K562 (cell line): ENCODE measurements around the gene RHOF. TPM values are rescaled to one million over a fixed set of nuclear protein-coding genes. Genes with fewer than 3 reads are reported as not detected.
A peak's percentile ranks its signal among the peaks of the same experiment; 100 is the strongest.

Source experiments
- CHD2 ChIP-seq: IDR thresholded peaks from 2 replicates; pipeline ENCODE4 v1.6.1; 2011; ENCODE audit warnings: low read depth, low read length
- CREBBP ChIP-seq: IDR thresholded peaks from one replicate; pipeline ENCODE4 v1.6.1; 2012; ENCODE audit warnings: low read depth, mild to moderate bottlenecking, control low read depth, inconsistent platforms, low read length
- EP400 ChIP-seq: fragments of 450-650 bp; IDR thresholded peaks from 2 replicates; pipeline ENCODE4 v1.6.1; 2017; ENCODE audit warnings: antibody characterized with exemption, mild to moderate bottlenecking, moderate library complexity
- FIP1L1 ChIP-seq: fragments of 200-400 bp; formaldehyde crosslinking; IDR thresholded peaks from 2 replicates; pipeline ENCODE4 v1.6.1; 2018; ENCODE audit warnings: mild to moderate bottlenecking, low read depth, low read length; ENCODE audit not compliant: poor library complexity, severe bottlenecking
- FOXK1 ChIP-seq: sonication (generic); formaldehyde crosslinking; IDR thresholded peaks from 2 replicates; pipeline ENCODE4 v1.8.0; 2022; ENCODE audit warnings: missing genetic modification reagents, mild to moderate bottlenecking, borderline replicate concordance
- GATAD2B ChIP-seq: fragments of 450-650 bp; IDR thresholded peaks from 2 replicates; pipeline ENCODE4 v1.6.1; 2017; ENCODE audit warnings: mild to moderate bottlenecking, borderline replicate concordance
- MTA3 ChIP-seq: fragments of 450-650 bp; formaldehyde crosslinking; IDR thresholded peaks from 2 replicates; pipeline ENCODE4 v1.6.1; 2017; ENCODE audit warnings: mild to moderate bottlenecking, borderline replicate concordance
- RBFOX2 ChIP-seq: fragments of 200-400 bp; formaldehyde crosslinking; IDR thresholded peaks from 2 replicates; pipeline ENCODE4 v1.6.1; 2017; ENCODE audit warnings: low read depth, mild to moderate bottlenecking, low read length, moderate library complexity
- SMARCA4 ChIP-seq: fragments of 450-650 bp; IDR thresholded peaks from 2 replicates; pipeline ENCODE4 v1.6.1; 2016
- SRF ChIP-seq, 2 experiments: fragments of 250-450, 450-650 bp in 1 of 2; sonication (Bioruptor Pico) in 1 of 2; sonication (generic) in 1 of 2; formaldehyde crosslinking; IDR thresholded peaks; 2 replicates each; pipeline versions ENCODE4 v1.5.0 to v1.5.1; 2020 to 2022; ENCODE audit warnings: mild to moderate bottlenecking in 1 of 2, missing genetic modification reagents in 1 of 2
- SRSF1 ChIP-seq: fragments of 200-400 bp; formaldehyde crosslinking; IDR thresholded peaks from 2 replicates; pipeline ENCODE4 v1.6.1; 2017; ENCODE audit warnings: mild to moderate bottlenecking, low read depth, low read length, moderate library complexity
- SUPT5H ChIP-seq: fragments of 450-650 bp; IDR thresholded peaks from 2 replicates; pipeline ENCODE4 v1.6.1; 2016
- TAF9B ChIP-seq: fragments of 450-650 bp; IDR thresholded peaks from 2 replicates; pipeline ENCODE4 v1.6.1; 2018; ENCODE audit warnings: mild to moderate bottlenecking; ENCODE audit not compliant: partially characterized antibody
- ZBTB7A ChIP-seq: IDR thresholded peaks from 2 replicates; pipeline ENCODE4 v1.6.1; 2011; ENCODE audit warnings: low read depth, mild to moderate bottlenecking, low read length, moderate library complexity, borderline replicate concordance; ENCODE audit not compliant: control insufficient read depth
- ZKSCAN3 ChIP-seq: fragments of 250-450 bp; sonication (Bioruptor Pico); IDR thresholded peaks from 2 replicates; pipeline ENCODE4 v1.4.0; 2020
- ZNF263 ChIP-seq: sonication (generic); formaldehyde crosslinking; IDR thresholded peaks from 2 replicates; pipeline ENCODE4 v1.8.0; 2022; ENCODE audit warnings: mild to moderate bottlenecking, missing genetic modification reagents, borderline replicate concordance
- ZNF592 ChIP-seq: fragments of 450-650 bp; IDR thresholded peaks from 2 replicates; pipeline ENCODE4 v1.6.1; 2017; ENCODE audit warnings: antibody characterized with exemption, mild to moderate bottlenecking
- ZNF707 ChIP-seq: fragments of 250-450 bp; sonication (Bioruptor Pico); conservative IDR thresholded peaks from 2 replicates; pipeline ENCODE4 v1.8.0; 2022; ENCODE audit warnings: inconsistent platforms, mild to moderate bottlenecking, moderate library complexity
- polyA plus RNA-seq, 8 experiments: library from polyadenylated mRNA; depleted of rRNA in 4 of 8; stranded (reverse) in 5 of 8; unstranded in 3 of 8; fragments of >200 nt; fragmentation: Nextera tagmentation in 2 of 8; fragmentation: Illumina TruSeq in 1 of 8; extraction: Ambion mirVana in 2 of 8; extraction: Trizol in 1 of 8; gene quantifications; 2 replicates each; pipeline versions ENCODE4 v1.2.1 to v1.2.3, GENCODE V29; 2011 to 2014; ENCODE audit warnings: inconsistent platforms in 1 of 8, missing spikeins in 1 of 8
- total RNA-seq, 7 experiments: library from RNA; depleted of rRNA in 6 of 7; stranded (reverse); fragments of >200 nt in 6 of 7; fragmentation: Illumina TruSeq in 2 of 7; extraction: Trizol in 2 of 7; gene quantifications; 2 replicates each; pipeline versions ENCODE4 v1.2.1 to v1.2.3, GENCODE V29; 2011 to 2021; ENCODE audit warnings: low replicate concordance in 1 of 7

The RHOF gene
- total and polyA plus RNA-seq, 9 of the 15 experiments (the other 6 are each of a cell fraction or from before 2014, with no cell fraction given): 0.13 to 10.1 (median 4.0) TPM

- TF ChIP-seq SRSF1 (0 out of 2 replicates have a peak, but pooled peaks have one; percentile 58), SMARCA4 (0 out of 2 replicates have a peak, but pooled peaks have one; percentile 18), SUPT5H (peak; percentile 66; the same call in 1 of the 2 replicates), MTA3 (peak; percentile 62; the same call in 1 of the 2 replicates), FOXK1 (peak; percentile 19; the same call in 1 of the 2 replicates), ZNF707 (CRISPR knock-in tag) (0 out of 2 replicates have a peak, but pooled peaks have one; percentile 14), FIP1L1 (peak; percentile 17), SRF (CRISPR knock-in tag; IDR thresholded peaks at IDR 0.05) (0 out of 4 replicates have a peak, but pooled peaks of 1 of the 2 experiments have one; percentile 10), EP400 (peak; percentile 63), ZNF592 (peak; percentile 91), CHD2 (no peak), CREBBP (no peak), GATAD2B (peak; percentile 1; the same call in 1 of the 2 replicates), RBFOX2 (peak; percentile 87), ZNF263 (CRISPR knock-in tag) (peak; percentile 99), ZKSCAN3 (CRISPR knock-in tag) (no peak), TAF9B (peak; percentile 76), ZBTB7A (peak; percentile 76; the same call in 1 of the 2 replicates)
Observed at GRCh38 chr12:121800694-121801594, 7.5 kb upstream of the RHOF start (continued).
